Dermis lymphatic vessel endothelial cell (primary cell): Measurements from ENCODE around the gene ARPP19. TPM values are rescaled to one million over a fixed set of nuclear protein-coding genes. Genes with fewer than 3 reads are reported as not detected.

Experiments used
- total RNA-seq: library from RNA; depleted of rRNA; stranded (reverse); fragments of >200 nt; gene quantifications from 2 replicates; pipeline ENCODE4 v1.2.1, GENCODE V29; 2014

ARPP19 gene, protein sequence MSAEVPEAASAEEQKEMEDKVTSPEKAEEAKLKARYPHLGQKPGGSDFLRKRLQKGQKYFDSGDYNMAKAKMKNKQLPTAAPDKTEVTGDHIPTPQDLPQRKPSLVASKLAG
- total RNA-seq, result 123 and 129 TPM in 2 replicates

GRCh38 chr15:52568601-52569585 lies at the start of gene ARPP19:
TSS of gene ARPP19 (minus strand) at chr15:52569030. CDS start at chr15:52568892, 138 bp downstream.

DNA sequence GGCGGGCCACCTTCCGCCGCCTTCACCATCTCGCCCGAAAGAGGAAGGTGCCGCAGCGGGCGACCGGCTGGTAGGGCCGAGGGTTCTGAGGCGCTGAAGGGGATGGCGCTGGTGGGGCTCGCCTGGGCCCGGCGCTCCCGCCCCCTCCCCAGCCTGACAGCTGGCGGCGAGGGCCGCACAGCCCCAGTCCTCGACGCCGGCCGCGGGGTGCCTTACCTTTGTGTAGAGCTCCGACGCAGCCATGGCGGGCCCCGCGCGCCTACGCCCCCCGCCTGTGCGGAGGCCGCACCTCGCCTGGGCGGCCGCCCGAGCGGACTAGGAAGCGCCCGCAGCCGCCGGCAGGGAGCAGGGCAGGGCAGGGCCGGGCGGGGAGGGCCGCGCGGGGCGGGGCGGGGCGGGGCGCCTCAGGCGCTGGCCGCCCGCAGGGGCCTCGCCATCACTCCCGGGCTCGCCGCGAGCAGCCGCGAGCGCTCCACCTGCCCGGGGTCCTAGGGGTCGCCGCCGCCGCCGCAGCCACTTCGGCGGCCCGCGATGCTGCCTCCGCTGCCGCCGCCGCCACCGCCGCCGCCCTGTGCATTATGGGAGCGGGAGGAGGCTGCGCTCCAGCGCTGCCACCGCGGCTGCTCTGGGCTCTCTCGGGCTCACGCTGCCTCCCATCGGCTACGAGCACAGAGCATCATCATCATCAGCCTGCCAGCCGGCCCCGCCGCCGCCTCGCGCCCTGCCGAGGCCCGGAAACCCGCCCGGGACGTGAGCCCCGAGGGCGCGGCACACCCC lies 40.1 kb downstream of the ARPP19 start, which contains the start of gene MYO5A:
MYO5A (minus strand) TSS at position 317 of the 777 bp plus-strand sequence; CDS start at position 243, 74 bp downstream.

Other genes starting within 250 kb of the ARPP19 start
- 33.8 and 45.3 TPM in 2 replicates for gene MYO5A, start 40.1 kb downstream of the ARPP19 start, total RNA-seq
- gene ATOSA, start 110.4 kb upstream of the ARPP19 start, total RNA-seq, result 41.3 and 51.9 TPM in 2 replicates
- not detected in 2 replicates for gene ONECUT1, start 221.3 kb upstream of the ARPP19 start, total RNA-seq